SH-SY5Y (cell line): ENCODE results near the gene TRAP1.

Source experiments
- GATA2 ChIP-seq: IDR thresholded peaks from 2 replicates; pipeline ENCODE4 v1.6.1; 2011; ENCODE audit warnings: mild to moderate bottlenecking, low read depth, low read length
- GATA3 ChIP-seq: IDR thresholded peaks from 2 replicates; pipeline ENCODE4 v1.6.1; 2011; ENCODE audit warnings: low read depth, mild to moderate bottlenecking, low read length, moderate library complexity

DNA sequence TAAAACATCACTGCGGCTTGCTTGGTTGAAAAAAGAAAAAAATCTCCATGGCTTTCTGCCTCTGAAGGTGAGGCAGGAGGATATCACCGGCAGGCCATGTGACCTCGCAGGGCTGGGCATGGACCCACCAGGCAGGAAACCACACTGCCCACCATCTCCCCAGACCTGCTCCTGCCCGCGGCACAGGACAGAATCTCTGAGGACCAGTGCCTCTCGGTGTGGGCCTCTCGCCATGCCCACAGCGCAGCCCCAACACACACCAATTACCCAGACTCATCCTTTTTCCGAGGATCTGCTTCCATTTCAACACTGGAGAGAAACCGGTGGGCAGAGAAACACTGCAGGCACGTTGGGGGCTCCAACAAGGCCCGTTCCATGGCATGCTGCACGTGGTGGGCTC lies 46.6 kb downstream of the TRAP1 start:
- TF ChIP-seq GATA2 (no peak), GATA3 (no peak)
